ENCODE data around the gene SNAPC4.

Gene SNAPC4

DNA sequence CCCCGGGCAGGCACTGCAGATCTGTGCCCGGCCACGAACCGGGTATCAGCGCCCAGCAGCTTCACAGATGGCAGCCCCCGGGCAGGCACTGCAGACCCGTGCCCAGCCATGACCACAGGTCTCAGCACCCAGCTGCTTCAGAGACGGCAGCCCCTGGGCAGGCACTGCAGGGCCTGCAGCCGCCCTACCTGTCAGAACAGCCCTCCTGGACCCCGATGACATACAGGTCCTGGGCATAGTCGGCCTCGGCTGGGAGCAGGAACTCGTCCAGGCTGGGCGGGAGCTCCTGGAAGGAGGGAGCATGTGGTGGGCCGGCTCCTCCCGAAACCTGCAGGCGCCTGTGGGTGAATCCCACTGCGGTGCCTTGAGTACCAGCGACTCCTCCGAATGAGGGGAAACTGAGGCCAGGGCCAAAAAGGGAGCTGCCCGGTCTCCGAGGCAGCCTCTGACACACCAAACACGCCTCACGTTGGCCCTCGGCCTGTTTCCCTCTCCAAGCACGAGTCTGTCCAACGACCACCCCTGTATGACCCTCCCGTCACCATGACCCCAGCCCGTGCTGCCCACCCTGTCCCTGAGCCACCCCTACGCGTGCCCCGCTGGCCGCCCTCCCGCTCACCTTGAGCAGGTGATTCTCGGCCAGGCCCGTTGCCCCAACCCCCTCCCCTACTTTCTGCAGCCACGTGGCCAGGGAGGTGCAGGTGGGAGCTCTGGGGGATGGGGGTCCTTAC is 34.0 kb upstream of the SNAPC4 start:
- in situ Hi-C loops (cut with MboI; ENCODE audit: low sequenced_read_pairs, unreplicated experiment), result no loop called here
- TF ChIP-seq, protein P1, sequence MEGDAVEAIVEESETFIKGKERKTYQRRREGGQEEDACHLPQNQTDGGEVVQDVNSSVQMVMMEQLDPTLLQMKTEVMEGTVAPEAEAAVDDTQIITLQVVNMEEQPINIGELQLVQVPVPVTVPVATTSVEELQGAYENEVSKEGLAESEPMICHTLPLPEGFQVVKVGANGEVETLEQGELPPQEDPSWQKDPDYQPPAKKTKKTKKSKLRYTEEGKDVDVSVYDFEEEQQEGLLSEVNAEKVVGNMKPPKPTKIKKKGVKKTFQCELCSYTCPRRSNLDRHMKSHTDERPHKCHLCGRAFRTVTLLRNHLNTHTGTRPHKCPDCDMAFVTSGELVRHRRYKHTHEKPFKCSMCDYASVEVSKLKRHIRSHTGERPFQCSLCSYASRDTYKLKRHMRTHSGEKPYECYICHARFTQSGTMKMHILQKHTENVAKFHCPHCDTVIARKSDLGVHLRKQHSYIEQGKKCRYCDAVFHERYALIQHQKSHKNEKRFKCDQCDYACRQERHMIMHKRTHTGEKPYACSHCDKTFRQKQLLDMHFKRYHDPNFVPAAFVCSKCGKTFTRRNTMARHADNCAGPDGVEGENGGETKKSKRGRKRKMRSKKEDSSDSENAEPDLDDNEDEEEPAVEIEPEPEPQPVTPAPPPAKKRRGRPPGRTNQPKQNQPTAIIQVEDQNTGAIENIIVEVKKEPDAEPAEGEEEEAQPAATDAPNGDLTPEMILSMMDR (IDR thresholded peaks at IDR 0.05; ENCODE audit: borderline replicate concordance, control extremely low read depth, extremely low read depth, insufficient read depth, missing control alignments), result no peak
- no peak for DNase-seq (ENCODE audit: low spot score)

DNA sequence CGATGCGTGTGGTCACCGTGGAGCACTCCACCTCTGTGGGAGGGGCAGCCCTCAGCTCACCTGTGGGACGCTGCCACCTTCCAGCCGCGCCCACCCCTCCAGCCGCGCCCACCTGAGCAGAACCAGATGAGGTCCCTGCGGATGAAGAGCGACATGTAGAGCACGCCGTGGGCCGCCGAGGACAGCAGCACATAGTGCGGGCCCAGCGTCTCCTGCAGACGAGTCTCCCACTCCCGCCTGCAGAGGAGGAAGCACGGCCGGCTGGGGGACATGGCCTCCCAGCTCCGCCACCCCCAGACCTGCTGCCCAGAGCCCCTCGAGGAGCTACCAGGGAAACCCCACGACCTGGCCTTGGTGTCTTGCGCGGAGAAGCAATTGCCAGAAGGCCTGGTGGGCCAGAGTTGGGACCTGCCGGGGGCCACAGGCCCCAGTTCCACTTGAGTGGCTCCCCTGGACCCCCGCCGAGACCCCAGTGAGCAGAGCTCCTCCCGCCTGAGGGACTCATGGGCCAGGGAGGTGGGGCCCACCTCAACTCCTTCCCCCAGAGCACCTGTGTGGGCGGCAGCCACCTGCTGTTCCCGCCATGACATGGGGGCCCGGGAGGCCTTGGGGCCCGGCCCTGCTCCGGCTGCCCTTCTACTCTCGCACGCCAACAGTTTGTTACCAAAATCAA is 33.2 kb upstream of the SNAPC4 start:
- in situ Hi-C loops (cut with MboI; ENCODE audit: low sequenced_read_pairs, unreplicated experiment), result no loop called here
- TF ChIP-seq, protein P1 (IDR thresholded peaks at IDR 0.05; ENCODE audit: borderline replicate concordance, control extremely low read depth, extremely low read depth, insufficient read depth, missing control alignments), result no peak
- DNase-seq (ENCODE audit: low spot score), result no peak

DNA sequence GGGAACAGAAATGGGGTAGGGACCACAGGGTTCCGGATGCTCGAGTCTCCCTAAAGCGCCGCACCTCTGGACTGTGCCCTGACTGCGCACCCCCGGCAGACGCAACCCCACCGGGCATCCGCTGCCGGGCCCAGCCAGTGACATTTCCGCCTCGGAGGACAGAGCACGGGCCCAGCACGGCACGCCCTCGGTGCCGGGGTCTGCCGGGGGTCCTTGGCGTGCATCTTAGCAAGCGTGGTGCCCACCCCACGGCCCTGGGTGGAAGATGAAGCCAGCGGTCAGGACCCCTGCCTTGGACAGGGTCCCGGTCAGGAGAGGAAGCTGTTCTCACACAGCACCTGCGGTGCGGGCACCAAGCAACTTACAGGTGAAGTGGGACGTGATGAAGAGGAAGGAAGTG is 32.6 kb upstream of the SNAPC4 start:
- TF ChIP-seq, protein P1 (IDR thresholded peaks at IDR 0.05; ENCODE audit: borderline replicate concordance, control extremely low read depth, extremely low read depth, insufficient read depth, missing control alignments), result no peak
- DNase-seq (ENCODE audit: low spot score), result no peak
- in situ Hi-C loops (cut with MboI; ENCODE audit: low sequenced_read_pairs, unreplicated experiment), result no loop called here

DNA sequence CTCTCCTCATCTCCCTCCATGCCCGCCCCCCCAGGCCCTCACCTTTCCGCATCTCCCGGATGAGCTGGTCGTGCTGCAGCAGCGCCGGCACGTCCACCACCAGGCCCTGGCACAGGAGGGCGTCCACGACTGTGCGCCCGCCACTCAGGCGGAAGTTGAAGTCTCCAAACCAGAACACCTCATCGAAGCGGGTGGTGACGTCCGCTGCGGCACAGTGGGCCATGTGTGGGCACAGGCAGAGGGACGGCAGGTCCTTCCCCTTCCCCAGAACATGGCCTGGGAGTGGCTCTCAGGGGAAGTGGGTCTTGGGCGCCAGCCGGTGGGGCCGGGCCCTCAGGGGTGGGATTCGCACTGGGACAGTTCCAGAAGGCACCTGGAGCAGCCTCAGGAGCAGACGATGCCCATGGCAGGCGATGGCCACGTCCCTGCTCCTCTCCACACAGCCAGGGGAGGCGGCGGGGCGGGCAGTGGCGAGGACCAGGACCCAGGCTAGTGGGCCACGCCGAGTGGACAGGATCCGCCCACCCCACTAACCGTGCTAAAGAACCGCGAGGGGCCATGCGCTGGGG is 31.9 kb upstream of the SNAPC4 start:
- in situ Hi-C loops (cut with MboI; ENCODE audit: low sequenced_read_pairs, unreplicated experiment), result no loop called here
- DNase-seq (ENCODE audit: low spot score), result no peak
- TF ChIP-seq, protein P1 (IDR thresholded peaks at IDR 0.05; ENCODE audit: borderline replicate concordance, control extremely low read depth, extremely low read depth, insufficient read depth, missing control alignments), result no peak

DNA sequence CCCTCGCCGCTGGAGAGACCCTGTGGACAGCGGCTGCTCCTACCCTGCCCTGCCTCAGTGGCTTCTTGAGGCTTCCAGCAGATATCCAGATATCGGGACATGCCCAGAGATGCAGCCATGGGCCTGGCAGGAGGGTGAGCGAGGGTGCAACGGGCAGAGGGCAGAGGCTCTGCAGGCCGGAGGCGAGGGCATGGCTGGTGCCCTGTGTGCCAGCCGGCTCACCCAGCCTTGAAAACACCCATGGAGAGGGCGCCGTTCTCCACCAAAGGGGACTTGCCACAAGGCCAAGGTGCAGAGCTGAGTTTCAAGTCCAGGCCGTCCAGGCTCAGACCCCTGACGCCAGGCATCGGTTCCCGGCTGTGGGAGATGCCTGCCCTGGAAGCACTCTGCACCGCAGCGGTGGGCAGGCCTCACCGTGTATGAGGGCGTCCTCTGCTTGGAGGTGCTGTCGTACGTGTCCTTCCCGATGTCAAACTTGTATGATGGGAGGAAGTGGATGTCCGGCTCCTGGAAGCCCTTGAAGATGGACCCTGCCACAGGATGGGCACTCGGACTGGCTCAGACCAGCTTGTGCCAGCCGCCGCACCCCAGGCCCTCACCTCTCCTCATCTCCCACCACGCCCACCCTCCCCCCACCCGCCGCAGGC is 30.7 kb upstream of the SNAPC4 start:
- no peak for DNase-seq (ENCODE audit: low spot score)
- TF ChIP-seq, protein P1 (IDR thresholded peaks at IDR 0.05; ENCODE audit: borderline replicate concordance, control extremely low read depth, extremely low read depth, insufficient read depth, missing control alignments), result no peak
- in situ Hi-C loops (cut with MboI; ENCODE audit: low sequenced_read_pairs, unreplicated experiment), result no loop called here

DNA sequence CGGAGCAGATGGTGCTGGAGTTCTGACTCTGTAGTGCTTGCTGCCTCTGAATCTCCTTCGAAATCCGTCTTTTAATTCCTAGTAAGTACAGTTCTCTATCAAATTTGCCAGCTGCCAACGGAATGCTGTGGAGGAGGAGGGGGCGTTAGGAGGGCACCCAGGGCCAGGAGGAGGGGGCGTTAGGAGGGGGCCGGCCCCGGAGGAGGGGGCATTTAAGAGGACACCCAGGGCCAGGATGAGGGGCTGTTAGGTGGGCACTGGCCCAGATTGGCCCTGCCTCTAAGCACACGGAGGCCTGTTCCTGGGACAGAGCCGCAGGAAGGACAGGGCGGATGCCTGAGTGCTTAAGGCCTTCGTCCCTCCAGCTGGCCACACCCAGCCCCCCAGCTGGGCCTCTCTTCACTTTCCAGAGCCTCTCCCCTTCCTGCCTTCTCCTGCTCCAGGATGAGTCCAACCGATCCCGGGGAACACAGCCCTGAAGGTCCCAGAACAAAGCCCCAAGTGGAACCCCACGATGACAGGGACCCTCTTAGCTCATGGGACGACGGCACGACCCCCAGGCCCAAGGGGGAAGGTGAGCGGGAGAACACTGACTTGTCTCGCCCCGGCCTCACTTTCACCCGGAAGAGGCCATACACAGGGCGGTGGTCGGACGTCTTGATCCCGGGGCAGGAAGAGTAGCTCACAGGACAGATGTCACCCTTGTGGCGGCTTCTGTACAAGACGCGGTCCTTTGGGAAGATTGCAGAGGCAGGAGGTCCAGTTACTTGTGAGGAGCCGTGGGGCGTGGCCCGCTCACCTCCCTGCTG is 29.9 kb upstream of the SNAPC4 start:
- in situ Hi-C loops (cut with MboI; ENCODE audit: low sequenced_read_pairs, unreplicated experiment), result no loop called here
- TF ChIP-seq, protein P1 (IDR thresholded peaks at IDR 0.05; ENCODE audit: borderline replicate concordance, control extremely low read depth, extremely low read depth, insufficient read depth, missing control alignments), result no peak
- no peak for DNase-seq (ENCODE audit: low spot score)
